ENCODE measurements around the gene STOM. TPM values are rescaled to one million over a fixed set of nuclear protein-coding genes. Genes with fewer than 3 reads are reported as not detected.

STOM gene
- total RNA-seq, 1 experiment from 2014 or later: 7.6 TPM

DNA sequence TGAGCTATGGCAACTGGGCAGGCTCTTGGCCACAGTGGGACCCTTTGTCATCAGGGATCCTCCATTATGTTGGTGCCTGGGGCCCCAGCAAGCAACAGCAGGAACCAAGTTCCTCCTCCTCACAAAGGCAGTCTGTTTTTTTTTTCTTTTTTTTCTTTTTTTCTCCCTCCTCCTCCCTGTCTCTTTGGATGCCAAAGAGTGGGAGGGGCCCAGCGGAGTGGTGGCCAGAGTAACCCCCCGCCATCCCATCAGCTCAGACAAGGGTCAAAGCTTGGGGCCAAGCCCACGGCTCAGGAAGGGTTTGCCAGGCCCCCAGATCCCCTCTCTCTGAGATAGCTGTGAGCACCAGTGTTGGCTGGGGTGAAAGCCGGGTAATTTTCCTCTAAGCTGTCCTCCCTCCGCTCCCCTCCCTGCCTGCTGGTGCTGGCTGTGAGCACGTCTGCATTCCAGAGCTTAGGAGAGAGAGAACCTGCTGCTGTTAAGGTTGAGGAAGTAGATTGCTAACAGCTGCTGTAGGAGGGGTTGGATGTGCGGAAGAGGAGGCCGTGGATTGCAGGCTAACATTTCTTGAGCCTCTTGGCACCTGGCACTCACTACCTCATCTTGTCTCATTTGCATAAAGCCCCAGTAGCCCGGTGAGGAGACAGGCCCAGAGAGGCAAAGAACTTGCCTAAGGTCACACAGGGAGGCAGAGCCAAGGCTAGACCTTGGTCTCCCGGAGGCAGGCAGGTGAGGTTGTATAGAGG lies 80.9 kb downstream of the STOM start:
- Histone ChIP-seq H3K4me2 (peak overlapping the region; percentile 17; the same call in 1 of the 2 replicates), H3F3A (ENCODE audit: insufficient read depth, low read depth) (peaks cover 30% of the 10 kb centered on the region), H4K20me1 (ENCODE audit: insufficient read depth) (no peaks in the 10 kb centered on the region), H3K27me3 (ENCODE audit: insufficient read depth, low read depth) (no peaks in the 10 kb centered on the region), H3K79me2 (ENCODE audit: low read depth) (no peaks in the 10 kb centered on the region), H3K4me3 (no peak overlapping the region), H3K9me3 (ENCODE audit: insufficient read depth, low read depth) (no peaks in the 10 kb centered on the region), H3K4me1 (replicated peaks; ENCODE audit: insufficient read depth) (peaks cover 46% of the 10 kb centered on the region), H3K36me3 (ENCODE audit: low read depth) (no peaks in the 10 kb centered on the region), H3K9me2 (ENCODE audit: insufficient read depth) (no peaks in the 10 kb centered on the region), H2AFZ (no peak overlapping the region), H3K27ac (peak overlapping the region; percentile 96; the same call in 1 of the 2 replicates)
- ChIA-PET CTCF (interaction anchor here (0.9 to 1.4 kb wide), 4 partner anchors 11 to 110 kb away, joined by 3 to 6 read pairs (median 4); no protein-coding TSS in a partner anchor), POLR2A (ENCODE audit: unreplicated experiment) (interaction anchor here (0.5 kb wide), 1 partner anchor 133 kb away, joined by 4 read pairs; no protein-coding TSS in a partner anchor)
- intact Hi-C loops (cut with micrococcal nuclease; ENCODE audit: unreplicated experiment): loop anchor here (1.0 to 10.0 kb wide), 4 partner anchors 76 to 554 kb away; partner anchors contain the start of gene CNTRL
- DNase-seq: peak; percentile 75 to 84
- TF ChIP-seq, protein P1, sequence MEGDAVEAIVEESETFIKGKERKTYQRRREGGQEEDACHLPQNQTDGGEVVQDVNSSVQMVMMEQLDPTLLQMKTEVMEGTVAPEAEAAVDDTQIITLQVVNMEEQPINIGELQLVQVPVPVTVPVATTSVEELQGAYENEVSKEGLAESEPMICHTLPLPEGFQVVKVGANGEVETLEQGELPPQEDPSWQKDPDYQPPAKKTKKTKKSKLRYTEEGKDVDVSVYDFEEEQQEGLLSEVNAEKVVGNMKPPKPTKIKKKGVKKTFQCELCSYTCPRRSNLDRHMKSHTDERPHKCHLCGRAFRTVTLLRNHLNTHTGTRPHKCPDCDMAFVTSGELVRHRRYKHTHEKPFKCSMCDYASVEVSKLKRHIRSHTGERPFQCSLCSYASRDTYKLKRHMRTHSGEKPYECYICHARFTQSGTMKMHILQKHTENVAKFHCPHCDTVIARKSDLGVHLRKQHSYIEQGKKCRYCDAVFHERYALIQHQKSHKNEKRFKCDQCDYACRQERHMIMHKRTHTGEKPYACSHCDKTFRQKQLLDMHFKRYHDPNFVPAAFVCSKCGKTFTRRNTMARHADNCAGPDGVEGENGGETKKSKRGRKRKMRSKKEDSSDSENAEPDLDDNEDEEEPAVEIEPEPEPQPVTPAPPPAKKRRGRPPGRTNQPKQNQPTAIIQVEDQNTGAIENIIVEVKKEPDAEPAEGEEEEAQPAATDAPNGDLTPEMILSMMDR (conservative IDR thresholded peaks at IDR 0.05): no peak
- TF ChIP-seq EZH2 (IDR thresholded peaks at IDR 0.05; ENCODE audit: low read depth): no peak
- BruUV-seq (replicated peaks): no TSS peak

Other genes with a start within 250 kb of the STOM start
- 58.1 and 82.6 TPM in 2 replicates for gene RAB14, start 168.4 kb downstream of the STOM start, total RNA-seq (2021)
- gene GSN, start 102.1 kb downstream of the STOM start, total RNA-seq (2021): 135 and 207 TPM in 2 replicates
- gene GGTA1, start 129.6 kb upstream of the STOM start, total RNA-seq (2021): not detected in 2 replicates